Measurements from ENCODE around the gene FCMR.

The FCMR gene

GRCh38 chr1:206957639-206958038, 35.9 kb upstream of the FCMR start:
- no peak overlapping the region for H3K4me2 ChIP-seq (ENCODE audit: low read depth, low read length)
- no peak for TF ChIP-seq EZH2phosphoT487 (IDR thresholded peaks at IDR 0.05; ENCODE audit: low read length)
- no peak for TF ChIP-seq CTCF (IDR thresholded peaks at IDR 0.05; ENCODE audit: low read length)
- no peak for TF ChIP-seq EZH2 (optimal IDR thresholded peaks at IDR 0.05; ENCODE audit: low read depth, low read length)
- no peak overlapping the region for H3K4me3 ChIP-seq (ENCODE audit: low read length)
- no peaks in the 10 kb centered on the region for H4K20me1 ChIP-seq (ENCODE audit: insufficient read depth, low read length)
- H3F3A ChIP-seq (ENCODE audit: insufficient read depth, low read length): no peaks in the 10 kb centered on the region
- H3K9me3 ChIP-seq (replicated peaks; ENCODE audit: insufficient read depth, low read length): no peaks in the 10 kb centered on the region
- H3K4me1 ChIP-seq (ENCODE audit: low read length): no peaks in the 10 kb centered on the region
- H3K27ac ChIP-seq (ENCODE audit: low read length): no peak overlapping the region
- no peak overlapping the region for H3K9ac ChIP-seq (ENCODE audit: low read length)
- no peak overlapping the region for H2AFZ ChIP-seq (ENCODE audit: low read length)
- H3K9me2 ChIP-seq (replicated peaks; ENCODE audit: insufficient read depth, low read length): no peaks in the 10 kb centered on the region
- H3K79me2 ChIP-seq (ENCODE audit: low read length): no peaks in the 10 kb centered on the region
- H3K36me3 ChIP-seq (replicated peaks; ENCODE audit: insufficient read depth, low read length): no peaks in the 10 kb centered on the region
- DNase-seq: no peak
- H3K27me3 ChIP-seq (replicated peaks; ENCODE audit: insufficient read depth, low read length): no peaks in the 10 kb centered on the region

DNA sequence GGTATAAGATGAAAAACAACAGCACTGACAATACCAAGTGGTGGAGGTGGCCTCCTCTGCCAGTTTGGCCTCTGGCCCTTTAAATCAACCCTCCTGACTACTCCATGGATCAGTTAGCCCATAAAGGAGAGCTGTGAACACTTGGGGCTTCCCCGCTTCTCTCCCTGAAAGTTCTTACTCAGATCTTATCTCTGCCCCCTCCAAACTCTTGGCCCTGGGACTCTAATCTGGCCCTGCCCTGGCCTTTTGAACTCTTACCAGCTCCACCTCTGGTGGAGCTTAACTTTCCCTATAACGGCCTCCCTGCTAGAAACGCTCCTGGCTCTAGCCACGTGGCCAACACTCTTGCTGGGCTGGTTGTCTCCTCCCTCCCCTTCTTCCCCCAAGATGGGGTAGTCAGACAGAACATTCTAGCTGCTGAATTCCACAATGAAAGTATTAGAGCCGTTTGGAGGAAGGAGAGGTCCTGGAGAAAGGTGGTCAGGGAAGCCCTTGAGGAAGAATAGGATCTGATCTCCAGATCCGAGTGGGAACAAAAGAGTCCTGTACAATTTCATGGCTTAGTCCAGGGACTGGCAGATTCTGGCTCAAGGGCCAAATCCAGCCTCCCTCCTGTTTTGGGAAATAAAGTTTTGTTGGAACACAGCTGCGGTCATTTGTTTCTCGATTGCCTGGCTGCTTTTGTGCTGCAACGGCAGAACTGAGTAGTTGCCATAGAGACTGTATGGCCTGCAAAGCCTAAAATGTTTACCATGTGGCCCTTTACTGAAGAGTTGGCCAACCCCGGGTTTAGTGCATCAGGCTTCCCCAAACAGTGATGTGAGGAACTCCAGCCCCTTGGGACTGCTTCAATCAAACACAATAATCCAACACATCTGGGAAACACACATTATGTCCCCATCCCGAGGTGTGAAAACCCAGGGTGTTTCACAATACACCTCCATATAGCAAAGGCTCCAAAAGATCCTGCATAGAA, 34.0 kb upstream of the FCMR start:
- no peak for DNase-seq
- Histone ChIP-seq H2AFZ (ENCODE audit: low read length) (no peak overlapping the region), H3K27ac (ENCODE audit: low read length) (no peak overlapping the region), H3F3A (ENCODE audit: insufficient read depth, low read length) (no peaks in the 10 kb centered on the region), H4K20me1 (ENCODE audit: insufficient read depth, low read length) (no peaks in the 10 kb centered on the region), H3K4me1 (ENCODE audit: low read length) (no peaks in the 10 kb centered on the region), H3K9me3 (replicated peaks; ENCODE audit: insufficient read depth, low read length) (no peaks in the 10 kb centered on the region), H3K27me3 (replicated peaks; ENCODE audit: insufficient read depth, low read length) (no peaks in the 10 kb centered on the region), H3K79me2 (ENCODE audit: low read length) (no peaks in the 10 kb centered on the region), H3K9ac (ENCODE audit: low read length) (no peak overlapping the region), H3K9me2 (replicated peaks; ENCODE audit: insufficient read depth, low read length) (no peaks in the 10 kb centered on the region), H3K4me3 (ENCODE audit: low read length) (no peak overlapping the region), H3K36me3 (replicated peaks; ENCODE audit: insufficient read depth, low read length) (no peaks in the 10 kb centered on the region), H3K4me2 (ENCODE audit: low read depth, low read length) (no peak overlapping the region)
- TF ChIP-seq EZH2phosphoT487 (IDR thresholded peaks at IDR 0.05; ENCODE audit: low read length): no peak
- TF ChIP-seq EZH2 (optimal IDR thresholded peaks at IDR 0.05; ENCODE audit: low read depth, low read length): no peak
- TF ChIP-seq CTCF (IDR thresholded peaks at IDR 0.05; ENCODE audit: low read length): no peak

GRCh38 chr1:206954459-206955342, 33.0 kb upstream of the FCMR start:
- Histone ChIP-seq H3K27me3 (replicated peaks; ENCODE audit: insufficient read depth, low read length) (no peaks in the 10 kb centered on the region), H3K9ac (ENCODE audit: low read length) (no peak overlapping the region), H3K4me1 (ENCODE audit: low read length) (no peaks in the 10 kb centered on the region), H3K9me3 (replicated peaks; ENCODE audit: insufficient read depth, low read length) (no peaks in the 10 kb centered on the region), H2AFZ (ENCODE audit: low read length) (no peak overlapping the region), H3K36me3 (replicated peaks; ENCODE audit: insufficient read depth, low read length) (no peaks in the 10 kb centered on the region), H3K4me3 (ENCODE audit: low read length) (no peak overlapping the region), H3K27ac (ENCODE audit: low read length) (no peak overlapping the region), H3F3A (ENCODE audit: insufficient read depth, low read length) (no peaks in the 10 kb centered on the region), H3K4me2 (ENCODE audit: low read depth, low read length) (no peak overlapping the region), H3K79me2 (ENCODE audit: low read length) (no peaks in the 10 kb centered on the region), H4K20me1 (ENCODE audit: insufficient read depth, low read length) (no peaks in the 10 kb centered on the region), H3K9me2 (replicated peaks; ENCODE audit: insufficient read depth, low read length) (no peaks in the 10 kb centered on the region)
- DNase-seq: no peak
- TF ChIP-seq EZH2phosphoT487 (IDR thresholded peaks at IDR 0.05; ENCODE audit: low read length): no peak
- no peak for TF ChIP-seq EZH2 (optimal IDR thresholded peaks at IDR 0.05; ENCODE audit: low read depth, low read length)
- TF ChIP-seq CTCF (IDR thresholded peaks at IDR 0.05; ENCODE audit: low read length): no peak
